Upper lobe of left lung (tissue), 4 donors: Measurements from ENCODE around the gene AGK.

Experiments used
- CTCF ChIP-seq, 6 experiments: fragments of 450-650 bp in 4 of 6; fragments of 200-600 bp in 2 of 6; sonication (generic) in 2 of 6; IDR thresholded peaks; one replicate each; pipeline ENCODE4 v1.5.1; 2016 to 2019; ENCODE audit warnings: antibody characterized with exemption in 6 of 6
- EP300 ChIP-seq, 4 donors: sonication (generic); formaldehyde crosslinking; IDR thresholded peaks; one replicate each; pipeline ENCODE4 v1.5.1; 2017; ENCODE audit warnings: antibody characterized with exemption in 4 of 4, control low read depth in 2 of 4
- POLR2A ChIP-seq, 4 donors: fragments of 450-650 bp; IDR thresholded peaks; one replicate each; pipeline ENCODE4 v1.5.1; 2016 to 2017; ENCODE audit warnings: antibody characterized with exemption in 4 of 4, mild to moderate bottlenecking in 2 of 4
- POLR2AphosphoS5 ChIP-seq, 2 donors: sonication (generic); formaldehyde crosslinking; IDR thresholded peaks; one replicate each; pipeline ENCODE4 v1.5.1; 2017; ENCODE audit warnings: antibody characterized with exemption in 2 of 2

- TF ChIP-seq CTCF (IDR thresholded peaks at IDR 0.05), result no peak
- TF ChIP-seq POLR2AphosphoS5 (IDR thresholded peaks at IDR 0.05), result no peak
- no peak for TF ChIP-seq EP300 (IDR thresholded peaks at IDR 0.05)
- no peak for TF ChIP-seq POLR2A (IDR thresholded peaks at IDR 0.05)
Observed at GRCh38 chr7:141686074-141686473, 134.9 kb downstream of the AGK start.
